ENCODE results near the gene TNIK.

TNIK gene

GRCh38 chr3:171339598-171339997 is 120.6 kb downstream of the TNIK start:
- no peak for TF ChIP-seq ZFX (IDR thresholded peaks at IDR 0.05; ENCODE audit: borderline replicate concordance)
- no peak for TF ChIP-seq CTCF (IDR thresholded peaks at IDR 0.05)
- H3K27ac ChIP-seq: peak overlapping the region; percentile 55

GRCh38 chr3:171336406-171336805 is 123.8 kb downstream of the TNIK start:
- TF ChIP-seq CTCF (IDR thresholded peaks at IDR 0.05) (no peak), ZFX (IDR thresholded peaks at IDR 0.05; ENCODE audit: borderline replicate concordance) (no peak)
- no peak overlapping the region for H3K27ac ChIP-seq

- TF ChIP-seq ZFX (IDR thresholded peaks at IDR 0.05; ENCODE audit: borderline replicate concordance) (no peak), CTCF (IDR thresholded peaks at IDR 0.05) (no peak)
- H3K27ac ChIP-seq: no peak overlapping the region
Observed at GRCh38 chr3:171335559-171335958, 124.6 kb downstream of the TNIK start.

- TF ChIP-seq ZFX (IDR thresholded peaks at IDR 0.05; ENCODE audit: borderline replicate concordance): no peak
- TF ChIP-seq CTCF (IDR thresholded peaks at IDR 0.05): no peak
- peak overlapping the region; percentile 81 for H3K27ac ChIP-seq
Observed at GRCh38 chr3:171334465-171334811, 125.8 kb downstream of the TNIK start.

GRCh38 chr3:171333784-171334464 is 126.3 kb downstream of the TNIK start:
- H3K27ac ChIP-seq: peak overlapping the region; percentile 81

GRCh38 chr3:171330938-171331337 is 129.3 kb downstream of the TNIK start:
- H3K27ac ChIP-seq: no peak overlapping the region
- TF ChIP-seq ZFX (IDR thresholded peaks at IDR 0.05; ENCODE audit: borderline replicate concordance): no peak
- TF ChIP-seq CTCF (IDR thresholded peaks at IDR 0.05): no peak

More at GRCh38 chr3:171333784-171334464, 126.3 kb downstream of the TNIK start:
- TF ChIP-seq ZFX (IDR thresholded peaks at IDR 0.05; ENCODE audit: borderline replicate concordance) (no peak), CTCF (IDR thresholded peaks at IDR 0.05) (no peak)

GRCh38 chr3:171329746-171330145 is 130.5 kb downstream of the TNIK start:
- TF ChIP-seq CTCF (IDR thresholded peaks at IDR 0.05): no peak
- TF ChIP-seq ZFX (IDR thresholded peaks at IDR 0.05; ENCODE audit: borderline replicate concordance): no peak
- no peak overlapping the region for H3K27ac ChIP-seq
